A673 (cell line): ENCODE measurements around the gene RPA4.
"Not testable (repeated sequence)": the region's sequence is repeated elsewhere in the genome, so short reads cannot be mapped to it uniquely, and the experiment has no call there.

Experiments
- EZH2 ChIP-seq: fragments of 200-600 bp; sonication (generic); IDR thresholded peaks from 2 replicates; pipeline ENCODE4 v1.6.1; 2017; ENCODE audit warnings: borderline replicate concordance, low read depth, mild to moderate bottlenecking, mixed read lengths, antibody characterized with exemption, low read length; ENCODE audit not compliant: poor library complexity, severe bottlenecking
- TF ChIP-seq, protein P1 (sequence below): fragments of 300-800, 200-600 bp; sonication (generic); conservative IDR thresholded peaks from 2 replicates; pipeline ENCODE4 v1.5.1; 2017; ENCODE audit warnings: low read depth, mild to moderate bottlenecking, antibody characterized with exemption, low read length, moderate library complexity, mixed read lengths

GRCh38 chrX:96841866-96842265, 41.8 kb upstream of the RPA4 start:
- TF ChIP-seq, protein P1, sequence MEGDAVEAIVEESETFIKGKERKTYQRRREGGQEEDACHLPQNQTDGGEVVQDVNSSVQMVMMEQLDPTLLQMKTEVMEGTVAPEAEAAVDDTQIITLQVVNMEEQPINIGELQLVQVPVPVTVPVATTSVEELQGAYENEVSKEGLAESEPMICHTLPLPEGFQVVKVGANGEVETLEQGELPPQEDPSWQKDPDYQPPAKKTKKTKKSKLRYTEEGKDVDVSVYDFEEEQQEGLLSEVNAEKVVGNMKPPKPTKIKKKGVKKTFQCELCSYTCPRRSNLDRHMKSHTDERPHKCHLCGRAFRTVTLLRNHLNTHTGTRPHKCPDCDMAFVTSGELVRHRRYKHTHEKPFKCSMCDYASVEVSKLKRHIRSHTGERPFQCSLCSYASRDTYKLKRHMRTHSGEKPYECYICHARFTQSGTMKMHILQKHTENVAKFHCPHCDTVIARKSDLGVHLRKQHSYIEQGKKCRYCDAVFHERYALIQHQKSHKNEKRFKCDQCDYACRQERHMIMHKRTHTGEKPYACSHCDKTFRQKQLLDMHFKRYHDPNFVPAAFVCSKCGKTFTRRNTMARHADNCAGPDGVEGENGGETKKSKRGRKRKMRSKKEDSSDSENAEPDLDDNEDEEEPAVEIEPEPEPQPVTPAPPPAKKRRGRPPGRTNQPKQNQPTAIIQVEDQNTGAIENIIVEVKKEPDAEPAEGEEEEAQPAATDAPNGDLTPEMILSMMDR: not testable (repeated sequence)
- TF ChIP-seq EZH2: not testable (repeated sequence)
